ENCODE results near the gene SLC5A10.
"Not testable (repeated sequence)": the region's sequence is repeated elsewhere in the genome, so short reads cannot be mapped to it uniquely, and the experiment has no call there.

SLC5A10 gene

DNA sequence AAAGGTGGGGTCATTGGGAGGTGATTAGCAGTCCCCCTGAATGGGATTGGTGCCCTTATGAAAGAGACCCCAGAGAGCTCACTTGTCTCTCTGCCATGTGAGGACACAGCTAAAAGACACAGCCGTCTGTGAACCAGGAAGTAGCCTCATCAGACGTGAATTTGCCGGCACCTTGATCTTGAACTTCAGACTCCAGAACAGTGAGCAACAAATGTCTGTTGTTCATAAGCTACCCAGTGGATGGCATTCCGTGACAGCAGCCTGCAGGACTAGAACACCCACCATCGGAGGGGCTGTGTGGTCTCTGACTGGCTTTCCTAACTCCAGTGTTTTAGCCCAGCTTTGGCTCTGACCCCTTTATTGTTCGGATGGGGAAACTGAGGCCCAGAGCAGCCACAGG, 85.6 kb downstream of the SLC5A10 start:
- in situ Hi-C loops (cut with MboI; ENCODE audit: low sequenced_read_pairs) = not testable (repeated sequence)

- in situ Hi-C loops (cut with MboI; ENCODE audit: low sequenced_read_pairs) = not testable (repeated sequence)
Observed at GRCh38 chr17:19038007-19038406, 86.0 kb downstream of the SLC5A10 start.

GRCh38 chr17:19038730-19039129, 86.8 kb downstream of the SLC5A10 start:
- in situ Hi-C loops (cut with MboI; ENCODE audit: low sequenced_read_pairs) = not testable (repeated sequence)

GRCh38 chr17:19040350-19040749, 88.4 kb downstream of the SLC5A10 start:
- in situ Hi-C loops (cut with MboI; ENCODE audit: low sequenced_read_pairs) = not testable (repeated sequence)

GRCh38 chr17:19041871-19042270, 89.9 kb downstream of the SLC5A10 start:
- in situ Hi-C loops (cut with MboI; ENCODE audit: low sequenced_read_pairs) = not testable (repeated sequence)

GRCh38 chr17:19042369-19042768, 90.4 kb downstream of the SLC5A10 start:
- in situ Hi-C loops (cut with MboI; ENCODE audit: low sequenced_read_pairs) = not testable (repeated sequence)

DNA sequence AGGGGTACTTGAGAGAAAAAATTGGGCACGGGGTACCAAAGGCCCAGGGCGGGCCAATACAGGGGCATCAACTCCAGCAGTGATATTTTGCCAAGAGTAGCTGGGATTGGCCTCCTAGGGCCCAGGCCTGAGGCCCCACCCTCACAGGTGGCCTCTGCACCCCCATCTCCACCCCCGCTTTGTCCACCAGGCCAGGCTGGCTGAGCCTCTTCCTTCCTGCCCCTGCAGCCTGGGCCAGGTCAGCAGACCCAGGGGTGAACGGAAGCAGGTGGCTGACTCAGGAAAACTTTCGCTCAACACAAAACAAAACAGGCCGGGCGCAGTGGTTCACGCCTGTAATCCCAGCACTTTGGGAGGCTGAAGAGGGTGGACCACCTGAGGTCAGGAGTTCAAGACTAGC, 91.1 kb downstream of the SLC5A10 start:
- in situ Hi-C loops (cut with MboI; ENCODE audit: low sequenced_read_pairs) = not testable (repeated sequence)

- in situ Hi-C loops (cut with MboI; ENCODE audit: low sequenced_read_pairs) = not testable (repeated sequence)
Observed at GRCh38 chr17:19044643-19045042, 92.7 kb downstream of the SLC5A10 start.

- in situ Hi-C loops (cut with MboI; ENCODE audit: low sequenced_read_pairs) = not testable (repeated sequence)
Observed at GRCh38 chr17:19046782-19047375, 94.9 kb downstream of the SLC5A10 start, which contains the start of gene GRAP. Gene GRAP, minus strand, starts transcription at chr17:19046957. Its CDS starts 31 bp downstream, at chr17:19046926.

DNA sequence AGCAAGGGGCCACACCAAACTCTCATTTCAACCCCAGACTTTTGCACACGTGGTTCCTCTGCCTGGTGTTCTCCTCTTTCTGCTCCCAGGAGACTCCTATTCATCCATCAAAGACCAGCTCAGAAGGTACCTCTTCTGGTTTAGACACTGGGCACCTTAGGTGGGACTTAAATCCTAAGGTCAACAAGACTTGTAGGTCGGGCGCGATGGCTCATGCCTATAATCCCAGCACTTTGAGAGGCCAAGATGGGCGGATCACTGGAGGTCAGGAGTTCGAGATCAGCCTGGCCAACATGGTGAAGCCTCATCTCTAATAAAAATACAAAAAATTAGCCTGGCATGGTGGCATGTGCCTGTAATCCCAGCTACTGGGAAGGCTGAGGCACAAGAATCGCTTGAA, 95.5 kb downstream of the SLC5A10 start:
- in situ Hi-C loops (cut with MboI; ENCODE audit: low sequenced_read_pairs) = not testable (repeated sequence)

- in situ Hi-C loops (cut with MboI; ENCODE audit: low sequenced_read_pairs) = not testable (repeated sequence)
Observed at GRCh38 chr17:19048826-19049225, 96.9 kb downstream of the SLC5A10 start.

DNA sequence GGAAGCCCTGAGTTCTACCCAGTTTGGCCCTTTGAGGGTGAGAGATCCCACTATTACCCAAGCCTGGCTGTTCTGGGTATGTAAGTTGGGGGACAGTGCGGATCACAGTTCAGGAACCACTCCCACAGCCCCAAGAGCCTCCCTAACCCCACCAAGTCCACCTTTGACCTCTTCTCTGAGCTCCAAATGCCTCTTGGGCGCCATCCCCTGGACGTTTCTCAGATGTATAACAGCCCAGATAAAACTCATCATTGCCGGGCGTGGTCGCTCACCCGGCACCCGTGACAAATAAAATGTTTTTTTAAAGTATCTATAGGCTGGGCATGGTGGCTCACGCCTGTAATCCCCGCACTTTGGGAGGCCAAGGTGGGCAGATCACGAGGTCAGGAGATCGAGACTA, 103.5 kb downstream of the SLC5A10 start:
- in situ Hi-C loops (cut with MboI; ENCODE audit: low sequenced_read_pairs) = not testable (repeated sequence)

DNA sequence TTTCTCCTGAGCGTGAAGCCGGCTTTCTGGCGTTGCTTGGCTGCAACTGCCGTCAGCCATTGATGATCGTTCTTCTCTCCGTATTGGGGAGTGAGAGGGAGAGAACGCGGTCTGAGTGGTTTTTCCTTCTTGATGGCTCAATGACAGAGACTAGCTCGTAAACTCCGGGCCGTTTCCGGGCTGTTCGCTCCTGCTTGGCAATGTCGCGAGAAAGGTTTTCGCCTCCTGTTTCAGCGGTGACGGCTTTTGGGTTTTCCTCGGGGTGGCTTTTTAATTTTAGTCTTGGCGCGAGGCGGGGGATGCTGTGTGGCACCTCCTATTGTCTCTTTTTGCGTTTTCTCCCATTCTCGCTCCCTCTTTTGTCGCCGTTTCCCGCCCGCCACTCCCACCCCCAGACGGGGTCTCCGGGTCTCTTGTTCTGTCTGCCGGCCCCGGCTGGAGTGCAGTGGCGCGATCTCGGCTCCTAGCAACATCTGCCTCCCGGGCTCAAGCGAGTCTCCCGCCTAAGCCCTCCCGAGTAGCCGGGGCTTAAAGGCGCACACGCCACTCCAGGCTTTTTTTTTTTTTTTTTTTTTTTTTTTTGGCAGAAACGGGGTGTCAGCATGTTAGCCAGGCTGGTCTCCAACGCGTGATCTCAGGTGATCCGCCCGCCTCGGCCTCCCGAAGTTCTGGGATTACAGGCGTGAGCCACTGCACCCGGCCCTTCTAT, 110.2 kb downstream of the SLC5A10 start:
- in situ Hi-C loops (cut with MboI; ENCODE audit: low sequenced_read_pairs) = not testable (repeated sequence)

GRCh38 chr17:19062718-19063325, 110.9 kb downstream of the SLC5A10 start:
- in situ Hi-C loops (cut with MboI; ENCODE audit: low sequenced_read_pairs) = not testable (repeated sequence)

GRCh38 chr17:19063326-19063956, 111.5 kb downstream of the SLC5A10 start:
- in situ Hi-C loops (cut with MboI; ENCODE audit: low sequenced_read_pairs) = not testable (repeated sequence)

- in situ Hi-C loops (cut with MboI; ENCODE audit: low sequenced_read_pairs) = not testable (repeated sequence)
Observed at GRCh38 chr17:19064378-19064777, 112.4 kb downstream of the SLC5A10 start.

DNA sequence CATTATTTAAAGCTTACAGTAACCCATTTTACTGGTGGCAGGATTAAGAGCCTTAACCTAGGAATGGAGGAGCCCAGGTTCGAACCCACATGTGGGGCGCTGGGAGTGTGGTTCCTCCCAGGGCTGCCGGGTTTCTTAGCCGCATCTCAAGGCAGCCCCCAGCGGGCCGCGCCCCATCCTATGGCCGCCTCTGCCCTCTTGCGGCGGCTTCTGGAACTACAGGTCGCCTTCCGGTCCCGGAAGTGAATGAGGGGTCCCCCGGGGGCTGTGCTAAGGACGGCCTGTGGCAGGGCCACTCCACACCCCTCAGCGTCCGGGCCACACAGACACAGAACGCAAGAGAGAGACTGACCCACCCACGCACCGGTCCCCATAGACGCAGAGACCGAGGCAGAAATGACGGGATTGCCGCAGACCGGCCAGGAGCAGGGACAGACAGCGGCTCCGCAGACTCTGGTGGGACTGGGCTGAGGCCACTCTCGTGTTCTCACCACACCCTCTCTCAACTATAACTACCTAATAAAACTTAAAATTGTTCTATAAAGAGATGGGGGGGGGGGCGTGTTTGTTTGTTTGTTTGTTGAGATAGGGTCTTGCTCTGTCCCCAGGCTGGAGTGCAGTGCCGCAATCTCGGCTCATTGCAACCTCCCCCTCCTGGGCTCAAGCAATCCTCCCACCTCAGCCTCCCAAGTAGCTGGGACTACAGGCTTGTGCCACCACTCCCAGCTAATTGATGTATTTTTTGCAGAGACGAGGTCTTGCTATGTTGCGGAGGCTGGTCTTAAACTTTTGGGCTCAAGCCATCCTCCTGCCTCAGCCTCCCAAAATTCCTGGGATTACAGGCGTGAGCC, 118.6 kb downstream of the SLC5A10 start:
- in situ Hi-C loops (cut with MboI; ENCODE audit: low sequenced_read_pairs) = not testable (repeated sequence)
